ENCODE results near the gene TBL1X. TPM values are rescaled to one million over a fixed set of nuclear protein-coding genes. Genes with fewer than 3 reads are reported as not detected.
"Not testable (repeated sequence)": the region's sequence is repeated elsewhere in the genome, so short reads cannot be mapped to it uniquely, and the experiment has no call there.

The TBL1X gene
- total RNA-seq, 2 donors from 2014 or later = 8.0 to 18.6 TPM

GRCh38 chrX:9765737-9766097 is 300.9 kb downstream of the TBL1X start, which contains the start of gene GPR143:
TSS of gene GPR143 (minus strand) at chrX:9765847. CDS start at chrX:9765817, 30 bp downstream.
- Mint-ChIP-seq H3K4me1 (no peaks in the 10 kb centered on the region), H3K9me3 (no peaks in the 10 kb centered on the region), H3K4me3 (no peak within 1 kb of the TSS), H3K36me3 (ENCODE audit: low read depth) (no peaks in the 10 kb centered on the region), H3K27ac (no peak within 1 kb of the TSS), H3K27me3 (peaks cover 3% of the 10 kb centered on the region)
- ATAC-seq (replicated peaks) = no peak

- no peaks in the 10 kb centered on the region for H3K36me3 Mint-ChIP-seq (ENCODE audit: low read depth)
- no peaks in the 10 kb centered on the region for H3K4me1 Mint-ChIP-seq
- ATAC-seq (replicated peaks) = no peak
- no peaks in the 10 kb centered on the region for H3K9me3 Mint-ChIP-seq
- peaks cover 3% of the 10 kb centered on the region for H3K27me3 Mint-ChIP-seq
- no peak overlapping the region for H3K27ac Mint-ChIP-seq
- no peak overlapping the region for H3K4me3 Mint-ChIP-seq
Measured at GRCh38 chrX:9767375-9767774, 302.5 kb downstream of the TBL1X start.

DNA sequence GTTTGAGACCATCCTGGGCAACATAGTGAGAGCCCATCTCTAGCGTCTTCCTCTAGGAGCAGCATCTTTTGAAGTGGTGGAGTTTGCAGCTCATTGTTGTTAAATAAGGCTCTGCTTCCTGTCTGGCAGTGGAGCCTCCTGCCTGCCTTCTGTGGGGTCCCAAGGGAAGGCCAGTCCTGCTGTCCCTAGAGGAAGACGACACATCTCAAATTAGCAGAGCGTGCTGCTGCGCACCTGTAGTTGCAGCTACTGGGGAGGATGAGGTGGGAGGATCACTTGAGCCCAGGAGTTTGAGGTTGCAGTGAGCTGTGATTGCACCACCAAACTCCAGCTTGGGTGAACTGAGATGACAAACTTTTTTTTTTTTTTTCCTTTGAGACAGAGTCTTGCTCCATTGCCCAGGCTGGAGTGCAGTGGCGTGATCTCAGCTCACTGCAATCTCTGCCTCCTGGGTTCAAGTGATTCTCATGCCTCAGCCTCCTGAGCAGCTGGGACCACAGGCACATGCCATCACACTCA is 303.5 kb downstream of the TBL1X start:
- not testable (repeated sequence) for H3K9me3 Mint-ChIP-seq; H3K36me3 Mint-ChIP-seq (ENCODE audit: low read depth); H3K4me3 Mint-ChIP-seq; H3K4me1 Mint-ChIP-seq; H3K27ac Mint-ChIP-seq; H3K27me3 Mint-ChIP-seq; ATAC-seq (replicated peaks)

DNA sequence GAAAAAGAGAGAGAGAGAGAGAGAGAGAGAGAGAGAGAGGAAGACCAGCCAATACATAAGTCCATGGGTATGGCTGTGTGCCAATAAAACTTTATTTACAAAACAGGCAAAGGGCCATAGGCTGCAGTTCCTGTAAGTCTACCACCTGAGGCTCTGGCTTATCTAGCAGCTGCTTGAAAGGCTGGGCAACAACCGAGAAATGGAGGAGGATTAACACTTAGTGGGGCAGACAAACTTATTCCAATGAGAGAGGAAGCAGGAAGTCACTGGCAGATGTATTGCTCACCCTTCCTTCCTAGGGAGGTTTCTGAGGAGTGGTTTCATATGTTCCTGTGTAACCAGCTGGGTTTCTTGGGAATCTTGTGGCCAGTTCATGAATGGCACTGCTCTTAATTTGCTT is 305.5 kb downstream of the TBL1X start:
- H3K4me3 Mint-ChIP-seq = no peak overlapping the region
- H3K27ac Mint-ChIP-seq = no peak overlapping the region
- H3K9me3 Mint-ChIP-seq = no peaks in the 10 kb centered on the region
- no peaks in the 10 kb centered on the region for H3K4me1 Mint-ChIP-seq
- H3K36me3 Mint-ChIP-seq (ENCODE audit: low read depth) = no peaks in the 10 kb centered on the region
- peaks cover 6% of the 10 kb centered on the region for H3K27me3 Mint-ChIP-seq
- no peak for ATAC-seq (replicated peaks)

- Mint-ChIP-seq H3K4me3 (no peak overlapping the region), H3K27ac (no peak overlapping the region), H3K27me3 (peaks cover 5% of the 10 kb centered on the region), H3K36me3 (ENCODE audit: low read depth) (no peaks in the 10 kb centered on the region), H3K4me1 (no peaks in the 10 kb centered on the region), H3K9me3 (no peaks in the 10 kb centered on the region)
- no peak for ATAC-seq (replicated peaks)
Measured at GRCh38 chrX:9772943-9773342, 308.1 kb downstream of the TBL1X start.

DNA sequence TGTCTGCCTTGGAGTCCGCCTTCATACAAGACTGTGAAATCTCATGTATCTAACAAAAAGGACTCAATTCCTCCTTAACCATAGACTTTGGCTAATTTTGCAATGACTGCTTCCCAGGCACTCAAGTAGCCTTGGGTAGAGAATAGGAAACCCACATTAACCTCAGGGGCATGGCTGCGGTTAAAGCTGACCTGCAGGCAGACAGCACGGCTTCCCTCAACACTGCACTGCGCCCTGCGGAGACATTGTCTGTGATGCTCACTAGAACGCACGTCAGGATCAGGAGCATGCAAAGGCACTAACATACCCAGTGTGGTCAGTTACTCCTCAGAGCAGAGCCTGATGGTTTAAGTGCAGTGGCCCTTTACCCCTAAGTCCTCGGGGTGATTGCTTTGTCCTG is 311.1 kb downstream of the TBL1X start:
- Mint-ChIP-seq H3K27ac (no peak overlapping the region), H3K4me3 (no peak overlapping the region), H3K4me1 (no peaks in the 10 kb centered on the region), H3K27me3 (peaks cover 13% of the 10 kb centered on the region), H3K36me3 (ENCODE audit: low read depth) (no peaks in the 10 kb centered on the region), H3K9me3 (no peaks in the 10 kb centered on the region)
- no peak for ATAC-seq (replicated peaks)

DNA sequence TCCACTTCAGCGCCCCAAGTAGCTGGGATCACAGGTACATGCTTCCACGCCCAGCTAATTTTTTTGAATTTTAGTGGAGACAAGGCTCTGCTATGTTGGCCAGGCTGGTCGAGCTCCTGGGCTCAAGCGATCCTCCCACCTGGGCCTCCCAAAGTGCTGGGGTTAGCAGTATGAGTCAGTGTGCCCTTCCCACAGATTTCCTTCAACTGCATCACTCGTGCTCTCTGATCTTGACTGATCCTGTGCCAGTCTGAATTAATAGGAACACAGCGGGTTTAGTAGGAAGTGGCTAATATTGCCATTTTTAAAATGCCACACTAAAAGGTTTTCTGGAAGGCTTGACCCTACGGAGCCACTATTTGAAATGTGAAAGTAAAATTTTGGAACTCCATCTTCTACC is 317.1 kb downstream of the TBL1X start:
- Mint-ChIP-seq H3K27me3 (peaks cover 8% of the 10 kb centered on the region), H3K9me3 (no peaks in the 10 kb centered on the region), H3K36me3 (ENCODE audit: low read depth) (no peaks in the 10 kb centered on the region), H3K4me1 (no peaks in the 10 kb centered on the region), H3K27ac (no peak overlapping the region), H3K4me3 (no peak overlapping the region)
- ATAC-seq (replicated peaks) = no peak

GRCh38 chrX:9784332-9784731 is 319.5 kb downstream of the TBL1X start:
- Mint-ChIP-seq H3K9me3 (no peaks in the 10 kb centered on the region), H3K27me3 (peaks cover 8% of the 10 kb centered on the region), H3K27ac (no peak overlapping the region), H3K36me3 (ENCODE audit: low read depth) (no peaks in the 10 kb centered on the region), H3K4me3 (no peak overlapping the region), H3K4me1 (no peaks in the 10 kb centered on the region)
- ATAC-seq (replicated peaks) = no peak

GRCh38 chrX:9785254-9785943 is 320.5 kb downstream of the TBL1X start:
- Mint-ChIP-seq H3K4me3 (no peak overlapping the region), H3K36me3 (ENCODE audit: low read depth) (no peaks in the 10 kb centered on the region), H3K27ac (no peak overlapping the region), H3K27me3 (peaks cover 10% of the 10 kb centered on the region), H3K9me3 (no peaks in the 10 kb centered on the region), H3K4me1 (no peaks in the 10 kb centered on the region)
- ATAC-seq (replicated peaks) = no peak

DNA sequence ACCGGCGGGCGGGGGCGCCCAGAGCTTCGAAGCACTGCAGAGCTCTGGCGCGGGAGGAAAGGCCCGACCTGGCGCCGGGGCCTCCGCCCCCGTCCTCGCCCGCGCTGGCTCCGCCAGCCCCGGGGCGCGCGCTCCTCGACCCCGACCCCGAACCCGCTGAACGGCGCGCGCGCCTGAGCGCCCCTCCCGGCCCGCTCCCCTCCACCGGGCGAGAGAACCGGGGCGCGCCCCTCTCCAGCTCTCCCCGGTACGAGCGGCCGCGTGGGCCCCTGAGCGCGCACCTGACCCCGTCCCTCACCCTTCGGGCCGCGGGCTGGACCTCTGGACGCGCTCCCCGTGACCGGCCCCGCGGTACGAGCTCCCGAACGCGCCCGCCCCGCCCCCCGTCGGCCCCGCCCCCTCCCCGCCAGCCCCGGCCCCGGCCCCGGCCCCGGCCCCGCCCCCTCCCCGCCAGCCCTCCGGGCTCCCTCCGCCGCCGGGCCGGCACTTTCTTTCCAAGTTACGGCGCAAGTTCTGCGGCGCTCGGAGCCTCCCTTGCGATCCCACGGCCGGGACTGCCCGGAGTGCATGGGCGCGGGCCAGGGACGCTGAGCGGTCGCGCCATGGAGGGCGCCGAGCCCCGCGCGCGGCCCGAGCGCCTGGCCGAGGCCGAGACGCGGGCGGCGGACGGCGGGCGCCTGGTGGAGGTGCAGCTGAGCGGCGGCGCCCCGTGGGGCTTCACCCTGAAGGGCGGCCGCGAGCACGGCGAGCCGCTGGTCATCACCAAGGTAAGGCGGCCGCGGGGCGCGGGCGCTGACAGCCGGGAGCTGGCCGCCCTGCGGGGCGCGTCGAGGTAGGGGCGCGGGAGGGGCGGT is 321.3 kb downstream of the TBL1X start, which contains the start of gene SHROOM2:
TSS of gene SHROOM2 (plus strand) at position 486 of the 854 bp plus-strand sequence. CDS start at position 603, 117 bp downstream.
- Mint-ChIP-seq H3K9me3 (no peaks in the 10 kb centered on the region), H3K4me1 (no peaks in the 10 kb centered on the region), H3K36me3 (ENCODE audit: low read depth) (no peaks in the 10 kb centered on the region), H3K27me3 (peaks cover 10% of the 10 kb centered on the region), H3K4me3 (peak within 1 kb of the TSS; percentile 25), H3K27ac (no peak within 1 kb of the TSS)
- ATAC-seq (replicated peaks) = no peak

DNA sequence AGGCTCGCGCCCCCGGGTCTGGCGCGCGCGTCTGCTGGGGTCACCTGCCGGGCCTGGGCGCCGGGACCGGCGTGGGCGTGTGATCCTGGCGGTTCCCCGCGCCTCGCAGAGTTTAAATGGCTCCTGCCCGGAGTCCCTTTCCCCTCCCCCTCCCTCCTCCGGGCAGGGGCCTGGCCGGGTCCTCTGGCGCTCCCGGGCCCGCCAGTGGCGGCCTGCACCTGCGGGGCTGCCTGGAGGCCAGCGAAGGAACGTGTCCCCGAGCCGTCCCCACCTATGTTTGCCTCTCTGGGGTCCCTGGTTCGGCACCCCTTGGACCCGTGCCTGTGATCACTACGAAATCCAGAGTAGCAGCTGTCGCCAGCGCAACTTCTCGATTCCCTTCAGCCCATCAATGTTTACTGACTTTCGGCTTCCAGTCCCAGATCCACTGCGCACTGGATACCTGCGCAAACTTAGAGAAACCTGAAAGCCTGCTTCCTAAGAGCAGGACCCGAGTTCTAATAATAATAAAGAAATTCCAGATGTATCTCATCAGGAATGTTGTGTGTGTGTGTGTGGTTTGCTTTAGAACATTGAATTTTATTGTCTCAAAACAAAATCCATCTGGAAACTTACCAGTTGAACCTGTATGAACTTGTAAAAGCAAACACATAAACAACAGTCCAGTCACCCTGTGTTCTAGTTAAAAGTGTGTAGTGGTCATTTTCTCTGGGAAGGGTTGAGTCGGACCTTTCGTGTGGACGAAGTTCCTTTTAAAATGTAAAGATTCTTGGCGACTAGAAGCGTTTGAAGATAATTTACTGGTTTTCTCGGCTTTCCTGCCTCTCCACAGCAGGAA is 322.2 kb downstream of the TBL1X start:
- no peaks in the 10 kb centered on the region for H3K9me3 Mint-ChIP-seq
- H3K4me3 Mint-ChIP-seq = peak overlapping the region; percentile 25
- no peaks in the 10 kb centered on the region for H3K36me3 Mint-ChIP-seq (ENCODE audit: low read depth)
- no peak for ATAC-seq (replicated peaks)
- no peaks in the 10 kb centered on the region for H3K4me1 Mint-ChIP-seq
- H3K27me3 Mint-ChIP-seq = peaks cover 10% of the 10 kb centered on the region
- no peak overlapping the region for H3K27ac Mint-ChIP-seq

- Mint-ChIP-seq H3K36me3 (ENCODE audit: low read depth) (no peaks in the 10 kb centered on the region), H3K4me3 (no peak overlapping the region), H3K27ac (no peak overlapping the region), H3K9me3 (no peaks in the 10 kb centered on the region), H3K27me3 (peaks cover 10% of the 10 kb centered on the region), H3K4me1 (no peaks in the 10 kb centered on the region)
- no peak for ATAC-seq (replicated peaks)
Measured at GRCh38 chrX:9788911-9789310, 324.1 kb downstream of the TBL1X start.

- Mint-ChIP-seq H3K4me1 (no peaks in the 10 kb centered on the region), H3K36me3 (ENCODE audit: low read depth) (no peaks in the 10 kb centered on the region), H3K27ac (no peak overlapping the region), H3K27me3 (peaks cover 10% of the 10 kb centered on the region), H3K9me3 (no peaks in the 10 kb centered on the region), H3K4me3 (no peak overlapping the region)
- ATAC-seq (replicated peaks) = no peak
Measured at GRCh38 chrX:9789555-9789954, 324.7 kb downstream of the TBL1X start.
